Measurements from ENCODE around the gene CLDND1.

GRCh38 chr3:98500019-98500418 lies 22.7 kb downstream of the CLDND1 start:
- TF ChIP-seq POLR2AphosphoS5 (IDR thresholded peaks at IDR 0.05) (no peak), CTCF (IDR thresholded peaks at IDR 0.05) (no peak), EP300 (IDR thresholded peaks at IDR 0.05) (no peak)

Data from stomach (tissue), 4 donors.